GM18868 (cell line): Measurements from ENCODE around the gene SLC35F3.
A peak's percentile ranks its signal among the peaks of the same experiment; 100 is the strongest.

Source experiments
- ATAC-seq: cut with Tn5 transposase; IDR thresholded peaks from one replicate; pipeline ENCODE4 v1.9.1; 2021; ENCODE audit warnings: mild to moderate bottlenecking, moderate library complexity; ENCODE audit not compliant: unreplicated experiment

Gene SLC35F3

DNA sequence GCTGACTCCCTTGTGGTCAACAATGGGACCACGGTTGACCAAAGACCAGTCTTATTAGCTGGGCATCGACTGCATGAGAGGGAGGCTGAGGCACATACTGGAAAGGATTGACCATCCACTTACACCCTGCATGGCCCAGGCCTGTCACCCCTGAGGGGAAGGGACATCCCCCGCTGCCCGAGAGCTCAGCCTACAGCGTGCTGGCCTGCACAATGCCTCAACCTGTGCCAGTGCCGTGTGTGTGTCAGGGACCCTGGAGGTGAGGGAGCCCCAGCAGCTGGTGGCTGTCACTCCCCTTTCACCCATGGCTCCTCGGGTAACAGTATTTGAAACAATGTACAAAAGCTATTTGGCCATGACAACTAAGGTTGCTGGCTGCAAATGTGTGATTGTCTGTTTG is 67.3 kb downstream of the SLC35F3 start:
- ATAC-seq, result no peak

DNA sequence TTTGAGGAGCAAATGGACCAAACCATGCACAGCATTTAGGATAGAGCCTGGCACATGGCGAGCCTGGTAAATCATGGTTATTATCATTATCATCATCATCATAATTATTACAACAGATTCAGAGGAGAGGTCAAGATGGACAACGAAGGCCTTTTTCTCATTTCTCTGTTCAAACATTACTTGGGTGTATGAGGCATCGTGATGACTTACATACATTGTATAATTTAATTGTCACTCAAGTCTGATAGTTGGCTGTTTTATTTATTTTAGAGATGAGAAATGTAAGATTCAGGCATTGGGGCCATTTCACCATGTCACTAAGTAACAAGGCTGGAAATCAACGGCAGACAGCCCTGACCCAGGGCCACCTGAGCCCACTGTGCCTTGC is 68.1 kb downstream of the SLC35F3 start:
- ATAC-seq, result no peak

GRCh38 chr1:233972951-233973635 is 68.6 kb downstream of the SLC35F3 start:
- no peak for ATAC-seq

DNA sequence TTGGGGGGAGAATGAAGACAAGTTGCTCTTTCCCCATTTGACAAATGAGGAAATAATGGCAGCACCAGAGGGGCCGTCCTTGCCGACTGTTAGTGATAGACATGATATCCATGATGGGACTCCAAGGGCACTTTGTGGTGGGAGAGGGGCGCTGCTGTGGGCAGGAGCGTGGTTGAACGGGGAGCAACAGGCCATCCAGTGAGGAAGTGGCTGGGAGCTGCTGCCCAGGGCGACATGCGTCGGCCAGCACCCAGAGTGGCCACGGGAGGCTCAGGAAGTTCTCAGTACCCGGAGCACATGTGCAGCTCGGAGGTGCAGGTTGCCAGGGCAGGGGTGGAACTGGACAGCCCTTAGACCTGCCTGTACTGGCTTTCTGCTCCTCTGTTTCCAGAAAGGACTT is 71.0 kb downstream of the SLC35F3 start:
- ATAC-seq, result no peak

DNA sequence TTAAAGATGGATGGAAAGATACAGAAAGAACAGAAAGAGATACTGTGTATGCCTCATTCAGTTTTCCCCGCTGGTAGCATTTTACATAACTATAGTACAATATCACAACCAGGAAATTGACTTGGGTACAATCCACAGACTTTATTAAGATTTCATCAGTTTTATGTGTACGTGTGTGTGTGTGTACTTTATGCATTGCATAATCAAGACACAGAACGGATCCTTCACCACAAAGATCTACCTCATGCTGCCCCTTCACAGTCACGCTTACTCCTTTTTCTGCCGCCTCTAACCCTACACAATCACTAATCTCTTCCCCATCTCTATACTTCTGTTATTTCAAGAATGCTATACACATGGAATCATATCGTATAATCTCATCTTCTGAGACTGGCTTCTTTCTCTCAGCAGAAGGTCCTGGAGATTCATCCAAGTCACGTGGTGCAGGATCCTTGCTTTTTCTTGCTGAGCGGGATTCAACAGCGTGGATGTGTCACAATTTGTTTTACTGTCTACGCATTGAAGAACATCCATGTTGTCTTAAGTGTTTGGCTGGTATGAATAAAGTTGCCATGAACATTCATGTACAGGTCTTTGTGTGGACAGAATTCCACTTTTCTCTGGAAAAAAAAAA is 76.7 kb downstream of the SLC35F3 start:
- ATAC-seq, result no peak

GRCh38 chr1:233982827-233983518 is 78.5 kb downstream of the SLC35F3 start:
- no peak for ATAC-seq

GRCh38 chr1:233983811-233984210 is 79.3 kb downstream of the SLC35F3 start:
- ATAC-seq, result no peak

DNA sequence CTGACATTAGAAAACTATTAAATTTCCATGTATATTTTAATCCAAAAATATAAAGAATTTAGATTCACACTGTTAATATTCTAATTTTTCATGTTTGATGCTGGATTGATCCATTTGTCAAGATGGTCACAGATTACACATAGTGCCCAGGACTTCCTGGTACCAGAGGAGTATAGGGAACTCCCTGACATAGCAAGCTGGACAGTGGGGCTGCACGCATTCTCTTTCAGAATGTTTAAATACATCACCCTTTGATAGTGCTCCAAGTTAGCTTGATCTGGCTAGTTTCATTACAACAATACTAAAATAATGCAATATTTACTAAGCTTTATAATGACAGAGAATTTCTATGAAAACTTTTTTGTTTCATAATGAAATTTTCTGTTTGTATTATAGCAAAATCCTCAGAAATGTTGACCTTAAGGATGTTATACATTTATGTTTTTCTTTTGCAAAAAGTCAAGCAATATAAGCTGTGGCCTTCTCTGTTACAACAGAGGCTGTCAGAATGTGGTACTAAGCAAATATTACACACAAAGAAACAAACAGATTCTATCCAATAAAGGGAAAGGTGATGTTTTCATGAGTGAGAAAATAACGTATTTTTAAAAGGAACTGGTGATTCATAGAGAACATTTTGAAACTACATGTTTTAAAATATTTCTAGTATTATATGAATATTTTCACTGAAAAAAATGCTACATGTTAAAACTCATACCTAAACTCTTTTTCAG is 84.7 kb downstream of the SLC35F3 start:
- ATAC-seq, result no peak

GRCh38 chr1:233990486-233990885 is 86.0 kb downstream of the SLC35F3 start:
- no peak for ATAC-seq

GRCh38 chr1:233993651-233994050 is 89.2 kb downstream of the SLC35F3 start:
- ATAC-seq, result peak; percentile 87

GRCh38 chr1:233994112-233994511 is 89.6 kb downstream of the SLC35F3 start:
- no peak for ATAC-seq

GRCh38 chr1:233998456-233998855 is 94.0 kb downstream of the SLC35F3 start:
- no peak for ATAC-seq

DNA sequence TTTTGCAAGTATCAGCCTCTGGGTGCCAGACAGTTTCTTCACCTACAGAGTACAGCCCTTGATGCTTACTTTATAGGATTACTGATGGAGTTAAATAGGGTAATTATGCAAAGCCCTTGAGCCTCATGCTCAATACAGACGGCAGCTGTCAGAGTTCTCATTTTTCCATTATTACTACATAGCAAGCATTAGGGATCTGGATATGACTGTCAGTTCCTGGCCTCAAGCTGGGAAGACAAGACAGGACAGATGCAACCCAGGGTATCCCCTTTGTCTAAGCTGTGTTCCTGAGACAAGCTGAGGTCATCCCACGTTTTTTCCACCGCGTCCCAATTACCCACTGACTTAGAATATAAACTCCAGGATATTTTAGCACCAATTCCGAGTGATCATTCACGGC is 94.4 kb downstream of the SLC35F3 start:
- no peak for ATAC-seq

GRCh38 chr1:234000557-234001041 is 96.1 kb downstream of the SLC35F3 start:
- no peak for ATAC-seq

DNA sequence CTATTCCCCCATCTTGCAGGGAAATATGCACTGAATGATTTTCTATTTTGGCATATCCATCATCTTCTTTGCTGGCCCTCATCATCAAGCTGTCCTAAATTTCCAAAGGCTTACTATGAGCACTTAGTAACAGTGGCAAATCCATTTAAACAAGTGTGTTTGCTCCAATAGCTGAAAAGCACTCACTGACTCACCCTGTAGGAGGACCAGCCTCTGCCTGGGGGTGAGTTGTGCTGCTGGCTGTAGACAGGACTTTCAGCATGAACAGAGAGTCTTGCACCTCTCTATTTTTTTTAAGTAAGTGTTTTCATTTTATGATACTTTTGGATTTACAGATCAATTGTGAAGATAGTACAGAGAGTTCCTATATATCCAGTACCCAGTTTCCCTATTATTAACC is 97.3 kb downstream of the SLC35F3 start:
- no peak for ATAC-seq

DNA sequence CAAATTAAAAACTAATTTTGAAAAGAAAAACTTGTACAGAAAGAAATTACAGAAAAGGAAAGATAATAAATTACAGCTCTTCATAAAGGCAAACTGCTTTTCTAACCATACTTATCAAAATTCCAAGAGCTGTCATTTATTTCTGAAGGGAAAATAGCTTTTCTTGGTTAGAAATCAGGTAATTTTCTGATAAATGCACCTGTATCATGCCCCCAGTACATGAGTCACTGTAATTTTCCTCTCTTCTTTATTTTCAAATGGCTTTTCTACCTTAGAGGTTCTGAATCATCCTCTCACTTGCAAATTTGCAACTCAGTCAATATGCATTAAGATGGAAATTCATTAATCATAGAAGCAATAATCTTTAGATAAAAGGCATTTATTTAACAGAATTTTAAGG is 100.1 kb downstream of the SLC35F3 start:
- no peak for ATAC-seq

DNA sequence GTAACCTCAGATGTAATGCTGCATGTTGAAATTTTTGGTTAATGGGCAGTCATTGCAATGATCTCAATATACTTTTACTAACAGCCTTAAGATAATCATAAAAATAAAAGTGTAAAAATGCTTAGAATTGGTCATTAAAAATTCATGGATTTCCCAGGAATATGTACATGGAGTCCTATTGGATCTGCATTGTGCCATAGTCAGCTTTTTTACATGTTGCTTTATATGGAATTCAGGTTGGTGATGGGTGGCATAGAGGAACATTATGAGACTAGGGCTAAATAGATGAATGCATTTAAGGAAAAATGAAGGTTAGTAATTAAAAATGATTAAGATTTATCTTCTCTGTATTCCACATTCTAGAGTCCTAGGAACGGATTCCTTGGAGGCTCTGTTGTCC is 103.2 kb downstream of the SLC35F3 start:
- no peak for ATAC-seq

GRCh38 chr1:234008591-234008990 is 104.1 kb downstream of the SLC35F3 start:
- ATAC-seq, result no peak

GRCh38 chr1:234009668-234010067 is 105.2 kb downstream of the SLC35F3 start:
- no peak for ATAC-seq

DNA sequence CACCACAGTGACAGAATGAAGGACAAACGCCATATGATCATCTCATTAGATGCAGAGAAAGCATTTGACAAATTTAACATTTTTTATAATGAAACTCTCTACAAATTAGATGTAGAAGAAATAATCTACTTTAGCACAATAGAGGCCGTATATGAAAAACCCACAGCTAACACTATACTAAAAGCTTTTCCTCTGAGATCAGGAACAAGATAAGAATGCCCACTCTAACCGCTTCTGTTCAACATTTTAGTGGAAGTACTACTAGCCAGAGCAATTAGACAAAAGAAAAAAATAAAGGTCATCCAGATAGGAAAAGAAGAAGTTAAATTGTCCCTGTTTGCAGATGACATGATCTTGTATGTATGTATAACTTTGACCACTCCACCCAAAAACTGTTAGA is 109.7 kb downstream of the SLC35F3 start:
- no peak for ATAC-seq

- ATAC-seq, result no peak
Observed at GRCh38 chr1:234018816-234019215, 114.3 kb downstream of the SLC35F3 start.
